ENCODE measurements around the gene VMO1.
A peak's percentile ranks its signal among the peaks of the same experiment; 100 is the strongest.

VMO1 gene

GRCh38 chr17:4802228-4802627 lies 16.1 kb upstream of the VMO1 start, which contains the start of gene C17orf114:
TSS of gene C17orf114 (minus strand) at chr17:4802328.
- DNase-seq (ENCODE audit: extremely low spot score, insufficient read length, low read depth) (no peak), FAIRE-seq (no peak)

GRCh38 chr17:4800462-4801196 lies 14.5 kb upstream of the VMO1 start:
- DNase-seq (ENCODE audit: extremely low spot score, insufficient read length, low read depth), result no peak
- peak; percentile 31 for FAIRE-seq

GRCh38 chr17:4796552-4796920 lies 10.4 kb upstream of the VMO1 start:
- FAIRE-seq, result peak; percentile 44
- no peak for DNase-seq (ENCODE audit: extremely low spot score, insufficient read length, low read depth)

- no peak for DNase-seq (ENCODE audit: extremely low spot score, insufficient read length, low read depth)
- FAIRE-seq, result no peak
Observed at GRCh38 chr17:4795168-4795567, 9.0 kb upstream of the VMO1 start.

GRCh38 chr17:4790705-4791088 lies 4.5 kb upstream of the VMO1 start:
- DNase-seq (ENCODE audit: extremely low spot score, insufficient read length, low read depth) (no peak), FAIRE-seq (no peak)

GRCh38 chr17:4789951-4790704 lies 4.0 kb upstream of the VMO1 start:
- DNase-seq (ENCODE audit: extremely low spot score, insufficient read length, low read depth) (peak; percentile 82), FAIRE-seq (peak; percentile 76)

- DNase-seq (ENCODE audit: extremely low spot score, insufficient read length, low read depth), result no peak
- FAIRE-seq, result no peak
Observed at GRCh38 chr17:4789701-4789950, 3.5 kb upstream of the VMO1 start.

GRCh38 chr17:4788807-4789700 lies 2.9 kb upstream of the VMO1 start, which contains the start of gene GLTPD2:
TSS of gene GLTPD2 (plus strand) at chr17:4788964. CDS start at chr17:4789012, 48 bp downstream.
- FAIRE-seq, result no peak

GRCh38 chr17:4788159-4788806 lies 2.1 kb upstream of the VMO1 start:
- DNase-seq (ENCODE audit: extremely low spot score, insufficient read length, low read depth), result no peak
- FAIRE-seq, result no peak

More at GRCh38 chr17:4788807-4789700, 2.9 kb upstream of the VMO1 start, which contains the start of gene GLTPD2:
- no peak for DNase-seq (ENCODE audit: extremely low spot score, insufficient read length, low read depth)

- no peak for DNase-seq (ENCODE audit: extremely low spot score, insufficient read length, low read depth)
Observed at GRCh38 chr17:4786516-4786915, 352 bp upstream of the VMO1 start.

GRCh38 chr17:4785311-4786105 lies 656 bp downstream of the VMO1 start:
- FAIRE-seq, result no peak
- DNase-seq (ENCODE audit: extremely low spot score, insufficient read length, low read depth), result no peak

More at GRCh38 chr17:4786516-4786915, 352 bp upstream of the VMO1 start:
- no peak for FAIRE-seq

GRCh38 chr17:4782652-4783051 lies 3.5 kb downstream of the VMO1 start:
- DNase-seq (ENCODE audit: extremely low spot score, insufficient read length, low read depth) (no peak), FAIRE-seq (no peak)

GRCh38 chr17:4780325-4780955 lies 5.7 kb downstream of the VMO1 start:
- DNase-seq (ENCODE audit: extremely low spot score, insufficient read length, low read depth), result no peak
- FAIRE-seq, result no peak

- FAIRE-seq (no peak), DNase-seq (ENCODE audit: extremely low spot score, insufficient read length, low read depth) (no peak)
Observed at GRCh38 chr17:4777969-4778760, 8.0 kb downstream of the VMO1 start.

GRCh38 chr17:4772235-4772613 lies 13.9 kb downstream of the VMO1 start:
- FAIRE-seq, result no peak
- no peak for DNase-seq (ENCODE audit: extremely low spot score, insufficient read length, low read depth)

GRCh38 chr17:4771519-4772234 lies 14.5 kb downstream of the VMO1 start, which contains the start of gene TM4SF5:
TSS of gene TM4SF5 (plus strand) at chr17:4771886. CDS start at chr17:4771923, 37 bp downstream.
- FAIRE-seq (no peak), DNase-seq (ENCODE audit: extremely low spot score, insufficient read length, low read depth) (no peak)

- FAIRE-seq (no peak), DNase-seq (ENCODE audit: extremely low spot score, insufficient read length, low read depth) (no peak)
Observed at GRCh38 chr17:4769628-4770027, 16.5 kb downstream of the VMO1 start.
